K562 (cell line): ENCODE results near the gene HSPA4. TPM values are rescaled to one million over a fixed set of nuclear protein-coding genes. Genes with fewer than 3 reads are reported as not detected.

Experiments
- BHLHE40 ChIP-seq: IDR thresholded peaks from 2 replicates; pipeline ENCODE4 v1.6.1; 2011; ENCODE audit warnings: low read length, improper control_type of control experiment
- E2F8 ChIP-seq: fragments of 450-650 bp; IDR thresholded peaks from 2 replicates; pipeline ENCODE4 v1.7.1; 2018; ENCODE audit warnings: mild to moderate bottlenecking, low read depth; ENCODE audit not compliant: partially characterized antibody
- ELF2 ChIP-seq: fragments of 250-450 bp; sonication (Bioruptor Pico); IDR thresholded peaks from 2 replicates; pipeline ENCODE4 v1.5.0; 2021; ENCODE audit warnings: mild to moderate bottlenecking
- HMGN3 ChIP-seq: IDR thresholded peaks from 2 replicates; pipeline ENCODE4 v1.6.1; 2011; ENCODE audit warnings: borderline replicate concordance, low read depth, mild to moderate bottlenecking, mixed read lengths, low read length; ENCODE audit not compliant: insufficient read length; ENCODE audit errors: extremely low read depth
- IRF2 ChIP-seq: sonication (generic); formaldehyde crosslinking; IDR thresholded peaks from 2 replicates; pipeline ENCODE4 v1.8.1; 2022; ENCODE audit warnings: mild to moderate bottlenecking, missing genetic modification reagents
- PRPF4 ChIP-seq: fragments of 200-400 bp; formaldehyde crosslinking; IDR thresholded peaks from one replicate; pipeline ENCODE4 v1.6.1; 2017; ENCODE audit warnings: low read length, low read depth, mild to moderate bottlenecking; ENCODE audit not compliant: insufficient read depth, poor library complexity, severe bottlenecking
- RAD51 ChIP-seq: fragments of 450-650 bp; IDR thresholded peaks from 2 replicates; pipeline ENCODE4 v1.7.1; 2016; ENCODE audit warnings: low read depth, mild to moderate bottlenecking, borderline replicate concordance
- U2AF2 ChIP-seq: fragments of 200-400 bp; formaldehyde crosslinking; optimal IDR thresholded peaks from 2 replicates; pipeline ENCODE3; 2017; ENCODE audit warnings: low read depth, mild to moderate bottlenecking, low read length
- ZFX ChIP-seq: sonication (generic); formaldehyde crosslinking; IDR thresholded peaks from 2 replicates; pipeline ENCODE4 v1.8.0; 2022; ENCODE audit warnings: mild to moderate bottlenecking, missing genetic modification reagents, moderate library complexity
- ZNF639 ChIP-seq, 2 experiments: fragments of 200-800 bp in 1 of 2; sonication (Bioruptor generic) in 1 of 2; sonication (generic) in 1 of 2; formaldehyde crosslinking in 1 of 2; IDR thresholded peaks in 1 of 2; conservative IDR thresholded peaks in 1 of 2; 2 replicates each; pipeline versions ENCODE4 v1.5.0 to v1.6.1; 2016 to 2020; ENCODE audit warnings: missing compliant biosample characterization in 1 of 2, missing genetic modification characterization in 1 of 2, missing genetic modification reagents in 1 of 2
- polyA plus RNA-seq, 8 experiments: library from polyadenylated mRNA; depleted of rRNA in 4 of 8; stranded (reverse) in 5 of 8; unstranded in 3 of 8; fragments of >200 nt; fragmentation: Nextera tagmentation in 2 of 8; fragmentation: Illumina TruSeq in 1 of 8; extraction: Ambion mirVana in 2 of 8; extraction: Trizol in 1 of 8; gene quantifications; 2 replicates each; pipeline versions ENCODE4 v1.2.1 to v1.2.3, GENCODE V29; 2011 to 2014; ENCODE audit warnings: inconsistent platforms in 1 of 8, missing spikeins in 1 of 8
- total RNA-seq, 7 experiments: library from RNA; depleted of rRNA in 6 of 7; stranded (reverse); fragments of >200 nt in 6 of 7; fragmentation: Illumina TruSeq in 2 of 7; extraction: Trizol in 2 of 7; gene quantifications; 2 replicates each; pipeline versions ENCODE4 v1.2.1 to v1.2.3, GENCODE V29; 2011 to 2021; ENCODE audit warnings: low replicate concordance in 1 of 7
- TF ChIP-seq, protein P1 (sequence below): fragments of 250-450 bp; sonication (Bioruptor Pico); IDR thresholded peaks from 2 replicates; pipeline ENCODE4 v1.5.0; 2021
- TF ChIP-seq, protein P2 (sequence below): fragments of 450-650 bp; IDR thresholded peaks from 2 replicates; pipeline ENCODE4 v1.6.1; 2016; ENCODE audit warnings: borderline replicate concordance
- TF ChIP-seq, protein P3 (sequence below): sonication (generic); formaldehyde crosslinking; IDR thresholded peaks from 2 replicates; pipeline ENCODE4 v1.8.0; 2022; ENCODE audit warnings: mild to moderate bottlenecking, missing genetic modification reagents

Gene HSPA4
- total and polyA plus RNA-seq, 9 of the 15 experiments (the other 6 are each of a cell fraction or from before 2014, with no cell fraction given), result 90.3 to 286 (median 148) TPM

GRCh38 chr5:133052317-133053175 lies 733 bp downstream of the HSPA4 start (continued):
- TF ChIP-seq U2AF2 (no peak), IRF2 (CRISPR knock-in tag) (peak; percentile 35; the same call in 1 of the 2 replicates), BHLHE40 (peak; percentile 96), HMGN3 (peak; percentile 39), ZFX (peak; percentile 69), ELF2 (CRISPR knock-in tag) (0 out of 2 replicates have a peak, but pooled peaks have one; percentile 67), PRPF4 (peak; percentile 28), ZNF639 (CRISPR knock-in tag; conservative IDR thresholded peaks at IDR 0.05 in 1 of 2, IDR thresholded peaks at IDR 0.05 in 1 of 2) (no peak), E2F8 (peak; percentile 23), RAD51 (peak; percentile 66; the same call in 1 of the 2 replicates)
- TF ChIP-seq, protein P1, sequence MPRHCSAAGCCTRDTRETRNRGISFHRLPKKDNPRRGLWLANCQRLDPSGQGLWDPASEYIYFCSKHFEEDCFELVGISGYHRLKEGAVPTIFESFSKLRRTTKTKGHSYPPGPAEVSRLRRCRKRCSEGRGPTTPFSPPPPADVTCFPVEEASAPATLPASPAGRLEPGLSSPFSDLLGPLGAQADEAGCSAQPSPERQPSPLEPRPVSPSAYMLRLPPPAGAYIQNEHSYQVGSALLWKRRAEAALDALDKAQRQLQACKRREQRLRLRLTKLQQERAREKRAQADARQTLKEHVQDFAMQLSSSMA (CRISPR knock-in tag), result no peak
- TF ChIP-seq, protein P2, sequence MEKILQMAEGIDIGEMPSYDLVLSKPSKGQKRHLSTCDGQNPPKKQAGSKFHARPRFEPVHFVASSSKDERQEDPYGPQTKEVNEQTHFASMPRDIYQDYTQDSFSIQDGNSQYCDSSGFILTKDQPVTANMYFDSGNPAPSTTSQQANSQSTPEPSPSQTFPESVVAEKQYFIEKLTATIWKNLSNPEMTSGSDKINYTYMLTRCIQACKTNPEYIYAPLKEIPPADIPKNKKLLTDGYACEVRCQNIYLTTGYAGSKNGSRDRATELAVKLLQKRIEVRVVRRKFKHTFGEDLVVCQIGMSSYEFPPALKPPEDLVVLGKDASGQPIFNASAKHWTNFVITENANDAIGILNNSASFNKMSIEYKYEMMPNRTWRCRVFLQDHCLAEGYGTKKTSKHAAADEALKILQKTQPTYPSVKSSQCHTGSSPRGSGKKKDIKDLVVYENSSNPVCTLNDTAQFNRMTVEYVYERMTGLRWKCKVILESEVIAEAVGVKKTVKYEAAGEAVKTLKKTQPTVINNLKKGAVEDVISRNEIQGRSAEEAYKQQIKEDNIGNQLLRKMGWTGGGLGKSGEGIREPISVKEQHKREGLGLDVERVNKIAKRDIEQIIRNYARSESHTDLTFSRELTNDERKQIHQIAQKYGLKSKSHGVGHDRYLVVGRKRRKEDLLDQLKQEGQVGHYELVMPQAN, result peak; percentile 84
- TF ChIP-seq, protein P3, sequence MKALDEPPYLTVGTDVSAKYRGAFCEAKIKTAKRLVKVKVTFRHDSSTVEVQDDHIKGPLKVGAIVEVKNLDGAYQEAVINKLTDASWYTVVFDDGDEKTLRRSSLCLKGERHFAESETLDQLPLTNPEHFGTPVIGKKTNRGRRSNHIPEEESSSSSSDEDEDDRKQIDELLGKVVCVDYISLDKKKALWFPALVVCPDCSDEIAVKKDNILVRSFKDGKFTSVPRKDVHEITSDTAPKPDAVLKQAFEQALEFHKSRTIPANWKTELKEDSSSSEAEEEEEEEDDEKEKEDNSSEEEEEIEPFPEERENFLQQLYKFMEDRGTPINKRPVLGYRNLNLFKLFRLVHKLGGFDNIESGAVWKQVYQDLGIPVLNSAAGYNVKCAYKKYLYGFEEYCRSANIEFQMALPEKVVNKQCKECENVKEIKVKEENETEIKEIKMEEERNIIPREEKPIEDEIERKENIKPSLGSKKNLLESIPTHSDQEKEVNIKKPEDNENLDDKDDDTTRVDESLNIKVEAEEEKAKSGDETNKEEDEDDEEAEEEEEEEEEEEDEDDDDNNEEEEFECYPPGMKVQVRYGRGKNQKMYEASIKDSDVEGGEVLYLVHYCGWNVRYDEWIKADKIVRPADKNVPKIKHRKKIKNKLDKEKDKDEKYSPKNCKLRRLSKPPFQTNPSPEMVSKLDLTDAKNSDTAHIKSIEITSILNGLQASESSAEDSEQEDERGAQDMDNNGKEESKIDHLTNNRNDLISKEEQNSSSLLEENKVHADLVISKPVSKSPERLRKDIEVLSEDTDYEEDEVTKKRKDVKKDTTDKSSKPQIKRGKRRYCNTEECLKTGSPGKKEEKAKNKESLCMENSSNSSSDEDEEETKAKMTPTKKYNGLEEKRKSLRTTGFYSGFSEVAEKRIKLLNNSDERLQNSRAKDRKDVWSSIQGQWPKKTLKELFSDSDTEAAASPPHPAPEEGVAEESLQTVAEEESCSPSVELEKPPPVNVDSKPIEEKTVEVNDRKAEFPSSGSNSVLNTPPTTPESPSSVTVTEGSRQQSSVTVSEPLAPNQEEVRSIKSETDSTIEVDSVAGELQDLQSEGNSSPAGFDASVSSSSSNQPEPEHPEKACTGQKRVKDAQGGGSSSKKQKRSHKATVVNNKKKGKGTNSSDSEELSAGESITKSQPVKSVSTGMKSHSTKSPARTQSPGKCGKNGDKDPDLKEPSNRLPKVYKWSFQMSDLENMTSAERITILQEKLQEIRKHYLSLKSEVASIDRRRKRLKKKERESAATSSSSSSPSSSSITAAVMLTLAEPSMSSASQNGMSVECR (CRISPR knock-in tag), result peak; percentile 54; the same call in 1 of the 2 replicates
